GM03348 (cell line): ENCODE results near the gene ENDOG.
"Not testable (repeated sequence)": the region's sequence is repeated elsewhere in the genome, so short reads cannot be mapped to it uniquely, and the experiment has no call there.

Experiments used
- DNase-seq: peaks from one replicate; pipeline ENCODE4 v3.0.0; 2012; ENCODE audit warnings: low spot score

The ENDOG gene

GRCh38 chr9:128828719-128829452, 10.6 kb downstream of the ENDOG start:
- DNase-seq, result peak; percentile 20

- DNase-seq, result peak; percentile 99
These were observed 11.4 kb downstream of the ENDOG start, which contains the start of gene SPOUT1 for GRCh38 chr9:128829477-128830251. Gene SPOUT1 (minus strand): TSS chr9:128829794. CDS start chr9:128829780, 14 bp downstream.

GRCh38 chr9:128833696-128834095, 15.4 kb downstream of the ENDOG start:
- no peak for DNase-seq

GRCh38 chr9:128835246-128836210, 17.2 kb downstream of the ENDOG start:
- no peak for DNase-seq

- no peak for DNase-seq
These were observed 18.3 kb downstream of the ENDOG start for GRCh38 chr9:128836509-128837145.

- no peak for DNase-seq
These were observed 20.0 kb downstream of the ENDOG start for GRCh38 chr9:128838338-128838737.

- DNase-seq, result no peak
These were observed 22.2 kb downstream of the ENDOG start for GRCh38 chr9:128840524-128840923.

GRCh38 chr9:128841694-128842492, 23.6 kb downstream of the ENDOG start:
- no peak for DNase-seq

- not testable (repeated sequence) for DNase-seq
These were observed 24.9 kb downstream of the ENDOG start for GRCh38 chr9:128843171-128843570.

- DNase-seq, result no peak
These were observed 27.1 kb downstream of the ENDOG start for GRCh38 chr9:128845186-128845931.

GRCh38 chr9:128846680-128847030, 28.4 kb downstream of the ENDOG start:
- DNase-seq, result peak; percentile 1

- DNase-seq, result no peak
These were observed 29.5 kb downstream of the ENDOG start for GRCh38 chr9:128847803-128848202.

- not testable (repeated sequence) for DNase-seq
These were observed 32.7 kb downstream of the ENDOG start for GRCh38 chr9:128851024-128851423.

- not testable (repeated sequence) for DNase-seq
These were observed 33.7 kb downstream of the ENDOG start for GRCh38 chr9:128851779-128852600.

GRCh38 chr9:128852646-128853045, 34.3 kb downstream of the ENDOG start:
- not testable (repeated sequence) for DNase-seq

- not testable (repeated sequence) for DNase-seq
These were observed 36.2 kb downstream of the ENDOG start for GRCh38 chr9:128854454-128854853.

- not testable (repeated sequence) for DNase-seq
These were observed 40.2 kb downstream of the ENDOG start for GRCh38 chr9:128858476-128858875.

GRCh38 chr9:128860937-128861336, 42.6 kb downstream of the ENDOG start:
- DNase-seq, result no peak

GRCh38 chr9:128861501-128861900, 43.2 kb downstream of the ENDOG start:
- DNase-seq, result no peak
